MM.1S (cell line): ENCODE results near the gene ADAM30.

Experiments used
- EZH2 ChIP-seq: fragments of 300-600 bp; sonication (generic); optimal IDR thresholded peaks from 2 replicates; pipeline ENCODE3; 2017; ENCODE audit warnings: low read depth, mild to moderate bottlenecking, antibody characterized with exemption, low read length, mixed read lengths
- EZH2phosphoT487 ChIP-seq: fragments of 300-600 bp; sonication (generic); IDR thresholded peaks from 2 replicates; pipeline ENCODE4 v1.6.1; 2018; ENCODE audit warnings: antibody characterized with exemption, low read length
- TF ChIP-seq, protein P1 (sequence below): fragments of 300-600 bp; sonication (generic); IDR thresholded peaks from 2 replicates; pipeline ENCODE4 v1.5.1; 2016; ENCODE audit warnings: antibody characterized with exemption, low read length, mixed read lengths

DNA sequence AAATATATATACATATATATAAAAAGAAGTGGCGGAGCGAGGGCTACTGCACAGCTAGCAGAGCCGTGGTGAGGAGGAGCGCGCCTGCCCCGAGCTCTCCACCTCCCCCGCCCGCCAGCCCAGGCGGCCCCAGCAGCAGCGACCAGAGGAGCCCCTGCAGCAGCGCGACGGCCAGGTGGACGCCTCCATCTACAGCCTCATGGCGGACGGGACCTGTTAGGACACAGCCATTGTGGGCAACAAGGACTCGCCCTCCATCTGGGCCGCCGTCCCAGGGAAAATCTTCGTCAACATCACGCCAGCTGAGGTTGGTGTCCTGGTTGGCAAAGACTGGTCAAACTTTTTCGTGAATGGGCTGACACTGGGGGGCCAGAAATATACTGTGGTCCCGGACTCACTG lies 43.2 kb downstream of the ADAM30 start:
- TF ChIP-seq, protein P1, sequence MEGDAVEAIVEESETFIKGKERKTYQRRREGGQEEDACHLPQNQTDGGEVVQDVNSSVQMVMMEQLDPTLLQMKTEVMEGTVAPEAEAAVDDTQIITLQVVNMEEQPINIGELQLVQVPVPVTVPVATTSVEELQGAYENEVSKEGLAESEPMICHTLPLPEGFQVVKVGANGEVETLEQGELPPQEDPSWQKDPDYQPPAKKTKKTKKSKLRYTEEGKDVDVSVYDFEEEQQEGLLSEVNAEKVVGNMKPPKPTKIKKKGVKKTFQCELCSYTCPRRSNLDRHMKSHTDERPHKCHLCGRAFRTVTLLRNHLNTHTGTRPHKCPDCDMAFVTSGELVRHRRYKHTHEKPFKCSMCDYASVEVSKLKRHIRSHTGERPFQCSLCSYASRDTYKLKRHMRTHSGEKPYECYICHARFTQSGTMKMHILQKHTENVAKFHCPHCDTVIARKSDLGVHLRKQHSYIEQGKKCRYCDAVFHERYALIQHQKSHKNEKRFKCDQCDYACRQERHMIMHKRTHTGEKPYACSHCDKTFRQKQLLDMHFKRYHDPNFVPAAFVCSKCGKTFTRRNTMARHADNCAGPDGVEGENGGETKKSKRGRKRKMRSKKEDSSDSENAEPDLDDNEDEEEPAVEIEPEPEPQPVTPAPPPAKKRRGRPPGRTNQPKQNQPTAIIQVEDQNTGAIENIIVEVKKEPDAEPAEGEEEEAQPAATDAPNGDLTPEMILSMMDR = no peak
- TF ChIP-seq EZH2 (no peak), EZH2phosphoT487 (no peak)
